Stimulated activated CD4-positive, alpha-beta T cell treated with anti-CD3 and anti-CD28 coated beads, Interleukin-2, amount 100 ng/mL, for 48 hours (primary cell): ENCODE results near the gene ALKBH5.
A peak's percentile ranks its signal among the peaks of the same experiment; 100 is the strongest.

Experiments
- DNase-seq, 2 donors: peaks; one replicate each; pipeline ENCODE4 v3.0.0-alpha.2; 2020

ALKBH5 gene

DNA sequence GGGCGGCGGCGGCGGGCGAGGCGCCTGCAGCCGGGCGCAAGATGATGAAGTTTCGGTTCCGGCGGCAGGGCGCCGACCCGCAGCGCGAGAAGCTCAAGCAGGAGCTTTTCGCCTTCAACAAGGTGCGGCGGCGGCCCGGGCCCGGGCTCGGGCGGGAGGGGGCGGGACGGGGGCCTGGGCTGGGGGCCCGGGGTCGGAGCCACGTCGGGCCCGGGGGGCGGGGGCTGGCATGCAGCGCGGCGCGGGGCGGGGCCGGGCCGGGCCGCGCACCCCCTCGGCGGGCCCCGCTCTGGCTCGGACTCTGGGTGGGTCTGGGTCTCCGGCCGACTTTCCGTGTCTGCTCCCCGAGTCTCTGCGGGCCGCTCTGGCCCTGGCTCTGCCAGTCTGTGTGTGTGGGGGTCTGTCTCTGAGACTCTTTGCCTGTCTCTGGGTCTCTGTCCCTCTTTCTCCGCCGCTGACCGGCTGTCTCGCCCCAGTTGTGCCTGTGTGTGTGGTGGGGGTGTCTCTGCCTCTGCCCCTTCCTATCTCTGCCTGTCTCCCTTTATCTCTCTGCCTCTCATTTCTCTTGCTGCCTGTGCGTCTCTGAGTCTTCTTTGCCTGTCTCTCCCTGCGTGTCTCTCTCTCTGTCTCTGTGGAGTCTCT lies 42.1 kb downstream of the ALKBH5 start:
- DNase-seq = no peak

- no peak for DNase-seq
Observed at GRCh38 chr17:18226284-18226945, 42.8 kb downstream of the ALKBH5 start.

DNA sequence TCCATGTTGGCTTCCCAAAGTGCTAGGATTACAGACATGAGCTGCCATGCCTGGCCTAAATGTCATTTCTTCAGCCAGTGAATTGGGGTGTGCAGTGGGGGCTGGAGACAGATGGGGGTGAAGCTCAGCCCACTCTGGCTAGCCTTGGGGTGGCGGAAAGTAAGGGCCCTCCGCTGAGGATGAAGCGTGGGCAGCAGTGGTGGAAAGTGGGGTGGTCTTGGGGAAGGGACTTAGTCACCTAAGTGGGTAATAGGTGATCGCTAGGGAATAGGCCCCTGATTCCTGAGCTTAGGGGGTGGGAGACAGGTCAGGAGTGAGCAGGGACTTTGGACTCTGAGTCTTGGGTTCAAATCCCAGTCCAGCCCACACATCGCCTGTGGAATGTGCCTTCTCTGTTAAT lies 44.0 kb downstream of the ALKBH5 start:
- no peak for DNase-seq

GRCh38 chr17:18228176-18228682 lies 44.6 kb downstream of the ALKBH5 start:
- DNase-seq = no peak

DNA sequence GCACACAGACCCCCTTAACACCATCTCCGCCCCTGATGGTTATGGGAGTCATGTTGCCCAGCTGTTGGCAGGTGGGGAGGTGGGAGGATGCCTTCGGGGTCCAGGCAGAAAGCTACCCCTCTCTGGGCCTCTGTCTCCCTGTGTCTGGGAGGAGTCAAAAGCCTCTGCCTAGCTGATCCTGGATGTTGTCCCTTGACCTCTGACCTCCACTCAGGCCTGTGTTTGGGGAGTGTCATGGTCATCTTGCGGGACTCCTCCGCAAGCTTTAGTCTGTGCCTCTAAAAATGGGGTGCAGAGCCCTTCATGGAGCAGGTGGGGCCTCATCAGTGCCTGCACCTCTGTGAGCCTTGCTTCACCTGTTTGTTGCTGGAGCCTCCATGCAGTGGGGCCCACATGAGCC lies 45.6 kb downstream of the ALKBH5 start:
- DNase-seq = no peak

- DNase-seq = no peak
Observed at GRCh38 chr17:18229771-18230170, 46.1 kb downstream of the ALKBH5 start.

- DNase-seq = no peak
Observed at GRCh38 chr17:18230288-18231141, 46.9 kb downstream of the ALKBH5 start.

GRCh38 chr17:18231164-18231563 lies 47.5 kb downstream of the ALKBH5 start:
- no peak for DNase-seq

GRCh38 chr17:18233803-18234518 lies 50.3 kb downstream of the ALKBH5 start:
- no peak for DNase-seq

GRCh38 chr17:18234853-18235380 lies 51.3 kb downstream of the ALKBH5 start:
- DNase-seq = no peak

DNA sequence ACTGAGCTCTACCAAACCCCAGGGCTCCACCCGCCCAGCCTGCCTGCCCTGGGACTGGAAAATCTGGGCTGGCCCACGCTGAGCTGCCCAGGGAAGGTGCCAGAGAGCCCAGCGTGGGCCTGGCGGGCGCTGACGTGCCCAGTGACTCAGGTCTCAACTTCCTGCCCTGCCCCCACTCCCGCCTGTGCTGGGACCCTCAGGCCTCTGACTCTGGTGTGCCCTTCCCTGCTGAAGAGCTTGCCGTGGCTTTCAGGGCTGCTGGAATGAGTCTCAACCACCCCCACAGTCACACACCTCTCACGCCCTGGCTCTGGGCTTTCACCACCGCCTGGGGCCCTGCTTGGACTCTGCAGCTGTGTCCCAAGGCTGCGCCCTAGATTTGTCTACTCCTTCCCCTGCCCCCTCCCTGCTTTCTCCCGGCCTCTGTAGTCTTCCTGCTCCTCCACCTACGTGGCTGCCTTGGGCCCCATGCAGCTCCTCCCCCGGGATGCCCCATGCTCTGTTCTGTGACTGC lies 52.2 kb downstream of the ALKBH5 start:
- peak; percentile 26 to 34 for DNase-seq

DNA sequence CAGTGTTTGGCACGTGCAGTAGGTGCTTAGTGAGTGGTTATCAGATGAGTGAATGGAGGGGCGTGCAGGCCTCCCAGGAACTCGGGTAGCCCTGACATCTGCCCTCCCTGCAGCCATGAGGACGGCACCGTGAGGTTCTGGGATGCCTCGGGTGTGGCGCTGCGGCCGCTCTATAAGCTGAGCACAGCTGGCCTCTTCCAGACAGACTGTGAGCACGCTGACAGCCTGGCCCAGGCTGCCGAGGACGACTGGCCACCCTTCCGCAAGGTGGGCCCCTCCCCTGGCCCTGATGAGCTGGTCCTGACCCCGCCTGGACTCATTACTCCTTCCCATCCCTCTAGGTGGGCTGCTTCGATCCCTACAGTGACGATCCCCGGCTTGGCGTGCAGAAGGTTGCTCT lies 52.9 kb downstream of the ALKBH5 start:
- no peak for DNase-seq

GRCh38 chr17:18237461-18237860 lies 53.8 kb downstream of the ALKBH5 start:
- no peak for DNase-seq

DNA sequence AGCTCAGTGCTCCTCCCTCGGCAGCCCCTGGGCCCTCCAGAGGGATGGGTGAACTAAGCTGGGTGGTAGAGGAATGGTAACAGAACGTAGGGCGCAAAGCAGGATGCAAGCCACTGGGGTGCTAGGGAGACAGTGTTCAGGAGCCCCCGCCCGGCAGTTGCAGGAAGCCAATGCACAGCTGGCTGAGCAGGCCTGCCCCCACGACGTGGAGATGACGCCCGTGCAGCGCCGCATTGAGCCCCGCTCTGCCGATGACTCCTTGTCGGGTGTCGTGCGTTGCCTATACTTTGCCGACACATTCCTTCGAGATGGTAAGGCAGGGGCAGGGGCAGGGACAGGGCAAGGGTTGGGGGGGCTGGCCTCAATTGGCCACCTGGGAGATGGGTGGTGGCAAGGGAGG lies 54.7 kb downstream of the ALKBH5 start:
- no peak for DNase-seq

DNA sequence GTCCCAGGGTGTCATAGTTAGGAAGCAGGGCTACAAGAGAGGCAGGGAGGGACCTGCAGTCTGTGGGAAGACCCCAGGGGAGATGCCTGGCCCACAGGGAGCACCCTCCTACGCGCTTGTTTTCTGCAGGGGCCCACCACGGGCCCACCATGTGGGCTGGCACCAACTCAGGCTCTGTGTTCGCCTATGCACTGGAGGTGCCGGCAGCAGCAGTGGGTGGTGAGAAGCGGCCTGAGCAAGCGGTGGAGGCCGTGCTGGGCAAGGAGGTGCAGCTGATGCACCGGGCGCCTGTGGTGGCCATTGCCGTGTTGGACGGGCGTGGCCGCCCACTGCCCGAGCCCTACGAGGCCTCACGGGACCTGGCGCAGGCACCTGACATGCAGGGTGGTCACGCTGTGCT lies 56.8 kb downstream of the ALKBH5 start:
- DNase-seq = no peak

- no peak for DNase-seq
Observed at GRCh38 chr17:18241229-18241871, 57.7 kb downstream of the ALKBH5 start.

- no peak for DNase-seq
Observed at GRCh38 chr17:18245038-18245776, 61.6 kb downstream of the ALKBH5 start.

DNA sequence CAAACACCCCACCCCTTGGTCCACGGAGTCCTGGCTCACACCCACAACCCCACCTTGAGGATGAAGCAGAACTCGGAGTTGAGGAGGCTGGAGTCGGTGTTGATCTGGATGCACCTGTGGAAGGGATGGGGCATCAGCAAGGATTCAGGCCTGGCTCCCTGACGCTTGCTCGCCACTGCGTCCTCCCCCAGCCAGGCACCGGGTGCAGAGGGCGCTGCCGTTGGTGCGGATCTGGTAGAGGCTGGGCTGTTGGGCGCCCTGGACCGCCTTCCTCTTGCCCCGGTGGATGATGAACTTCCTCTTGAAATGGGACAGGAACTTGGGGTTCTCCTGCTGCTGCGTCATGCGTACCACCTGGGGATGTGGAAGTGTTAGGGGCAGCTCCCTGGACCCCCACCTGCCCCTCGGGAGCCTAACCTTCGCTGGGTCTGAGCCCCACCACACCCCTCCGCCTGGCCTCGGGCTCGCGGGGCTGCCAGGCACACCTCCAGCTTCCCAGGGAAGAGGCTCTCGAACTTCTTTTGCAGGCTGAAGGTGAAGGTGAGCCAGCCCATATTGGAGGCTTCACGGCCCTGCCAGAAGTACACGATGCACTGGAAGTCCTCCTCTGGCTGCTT lies 62.6 kb downstream of the ALKBH5 start:
- no peak for DNase-seq

- peak; percentile 25 to 49 for DNase-seq
Observed at GRCh38 chr17:18246880-18247612, 63.4 kb downstream of the ALKBH5 start.

- no peak for DNase-seq
Observed at GRCh38 chr17:18247613-18248001, 64.0 kb downstream of the ALKBH5 start.
